Esophagus squamous epithelium (tissue), 5 donors: Measurements from ENCODE around the gene TMEM40. TPM values are rescaled to one million over a fixed set of nuclear protein-coding genes. Genes with fewer than 3 reads are reported as not detected.
"Not testable (repeated sequence)": the region's sequence is repeated elsewhere in the genome, so short reads cannot be mapped to it uniquely, and the experiment has no call there.

Experiments
- DNase-seq: peaks from one replicate; lab custom pipeline; 2025; lab: John Stamatoyannopoulos, UW
- H3K27ac ChIP-seq, 4 donors: fragments of 200-600 bp; sonication (generic); one replicate each; pipeline ENCODE4 v1.5.1; 2016 to 2019; ENCODE audit warnings: mild to moderate bottlenecking in 1 of 4
- H3K27me3 ChIP-seq, 4 donors: fragments of 200-600 bp; sonication (generic); 1 replicate in 3 of 4; 2 replicates in 1 of 4; pipeline versions ENCODE4 v1.5.1 to v1.6.0; 2017 to 2021; ENCODE audit warnings: antibody characterized with exemption in 1 of 4
- H3K36me3 ChIP-seq, 3 donors: fragments of 200-600 bp; sonication (generic); one replicate each; pipeline ENCODE4 v1.5.1; 2016 to 2019
- H3K4me1 ChIP-seq, 3 donors: fragments of 200-600 bp; sonication (generic); one replicate each; pipeline ENCODE4 v1.5.1; 2017 to 2019
- H3K4me3 ChIP-seq, 4 donors: fragments of 200-600 bp; sonication (generic); 1 replicate in 3 of 4; 2 replicates in 1 of 4; pipeline ENCODE4 v1.5.1; 2016 to 2019; ENCODE audit warnings: mild to moderate bottlenecking in 2 of 4, moderate library complexity in 1 of 4
- H3K9me3 ChIP-seq, 3 donors: fragments of 200-600 bp; sonication (generic); one replicate each; pipeline ENCODE4 v1.5.1; 2016 to 2019
- POLR2A ChIP-seq, 4 donors: fragments of 450-650 bp; IDR thresholded peaks; one replicate each; pipeline ENCODE4 v1.6.1; 2017; ENCODE audit warnings: antibody characterized with exemption in 4 of 4, mild to moderate bottlenecking in 4 of 4, moderate library complexity in 3 of 4
- WGBS, 2 donors: methylation state at CpG; one replicate each; pipeline ENCODE4 v1.1.5; 2018; 5-methylcytosine and 5-hydroxymethylcytosine counted together
- intact Hi-C: fragments of 100-400 bp; cut with DNase I; formaldehyde crosslinking; loops from one replicate; pipeline ENCODE4 v1.15.0; 2022
- total RNA-seq, 4 donors: library from RNA; depleted of rRNA; stranded (reverse); fragments of >200 nt; gene quantifications; one replicate each; pipeline ENCODE4 v1.1.0, GENCODE V29; 2016
- TF ChIP-seq, protein P1 (sequence below), 6 experiments: fragments of 450-650 bp in 4 of 6; fragments of 200-600 bp in 2 of 6; sonication (generic) in 2 of 6; IDR thresholded peaks; one replicate each; pipeline ENCODE4 v1.5.1; 2016 to 2019; ENCODE audit warnings: antibody characterized with exemption in 6 of 6, mild to moderate bottlenecking in 4 of 6, moderate library complexity in 4 of 6
- donor health status: DM: yes; HTN: yes; CAD: no.

TMEM40 gene
- total RNA-seq, 4 donors from 2014 or later: 43.9 to 79.1 (median 53.4) TPM

DNA sequence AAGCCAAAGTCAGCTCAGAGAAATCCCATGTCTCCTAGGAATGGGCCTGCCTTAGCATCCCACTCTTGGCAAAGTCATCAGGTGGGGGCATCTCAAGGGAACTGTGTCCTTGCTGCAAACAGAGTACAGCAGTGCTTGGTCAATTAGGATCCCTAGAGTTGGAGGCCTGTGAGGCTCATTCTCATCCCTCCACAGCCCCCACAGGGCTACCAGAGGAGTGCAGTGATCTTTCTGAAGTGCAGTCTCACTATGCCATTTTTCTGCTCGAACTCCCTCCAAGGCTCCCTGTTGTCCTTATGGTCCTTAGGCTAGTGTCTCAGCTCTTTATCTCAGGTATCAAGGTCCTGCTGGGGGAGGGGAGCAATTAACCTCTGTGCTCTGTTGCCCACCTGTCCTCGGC is 31.1 kb downstream of the TMEM40 start:
- no peak for DNase-seq
- TF ChIP-seq POLR2A (IDR thresholded peaks at IDR 0.05): no peak
- TF ChIP-seq, protein P1, sequence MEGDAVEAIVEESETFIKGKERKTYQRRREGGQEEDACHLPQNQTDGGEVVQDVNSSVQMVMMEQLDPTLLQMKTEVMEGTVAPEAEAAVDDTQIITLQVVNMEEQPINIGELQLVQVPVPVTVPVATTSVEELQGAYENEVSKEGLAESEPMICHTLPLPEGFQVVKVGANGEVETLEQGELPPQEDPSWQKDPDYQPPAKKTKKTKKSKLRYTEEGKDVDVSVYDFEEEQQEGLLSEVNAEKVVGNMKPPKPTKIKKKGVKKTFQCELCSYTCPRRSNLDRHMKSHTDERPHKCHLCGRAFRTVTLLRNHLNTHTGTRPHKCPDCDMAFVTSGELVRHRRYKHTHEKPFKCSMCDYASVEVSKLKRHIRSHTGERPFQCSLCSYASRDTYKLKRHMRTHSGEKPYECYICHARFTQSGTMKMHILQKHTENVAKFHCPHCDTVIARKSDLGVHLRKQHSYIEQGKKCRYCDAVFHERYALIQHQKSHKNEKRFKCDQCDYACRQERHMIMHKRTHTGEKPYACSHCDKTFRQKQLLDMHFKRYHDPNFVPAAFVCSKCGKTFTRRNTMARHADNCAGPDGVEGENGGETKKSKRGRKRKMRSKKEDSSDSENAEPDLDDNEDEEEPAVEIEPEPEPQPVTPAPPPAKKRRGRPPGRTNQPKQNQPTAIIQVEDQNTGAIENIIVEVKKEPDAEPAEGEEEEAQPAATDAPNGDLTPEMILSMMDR (IDR thresholded peaks at IDR 0.05): no peak
- WGBS, 2 donors: 78 to 95% methylated on average over 1 to 2 of the region's 2 CpGs
- Histone ChIP-seq H3K27me3 (no peaks in the 10 kb centered on the region), H3K9me3 (no peaks in the 10 kb centered on the region), H3K27ac (no peak overlapping the region), H3K4me1 (peaks cover 0 to 7% (median 0%) of the 10 kb centered on the region in 3 donors), H3K4me3 (no peak overlapping the region), H3K36me3 (peaks cover 0 to 2% (median 0%) of the 10 kb centered on the region in 3 donors)
- intact Hi-C loops: no loop called here

DNA sequence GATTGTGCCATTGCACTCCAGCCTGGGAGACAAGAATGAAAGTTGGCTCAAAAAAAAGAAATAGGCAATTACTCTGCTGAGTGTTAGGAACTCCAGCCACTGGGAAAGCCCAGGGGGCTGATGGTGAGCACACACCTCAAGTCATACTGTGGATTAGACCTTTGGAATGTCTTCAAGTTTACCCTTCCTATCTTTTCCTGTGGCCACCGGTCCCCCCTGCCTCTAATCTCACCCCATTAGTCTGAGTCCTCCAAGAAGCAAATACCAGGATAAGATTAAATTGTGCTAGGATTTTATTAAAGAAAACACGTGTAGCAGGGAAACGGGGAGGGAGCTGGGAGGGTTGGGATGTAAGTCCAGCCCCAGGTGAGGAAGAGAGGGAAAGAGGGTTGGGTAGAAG is 31.6 kb downstream of the TMEM40 start:
- H3K27me3 ChIP-seq: no peaks in the 10 kb centered on the region
- 68 to 72% methylated on average over 3 of the region's 3 CpGs for WGBS, 2 donors
- intact Hi-C loops: no loop called here
- no peaks in the 10 kb centered on the region for H3K36me3 ChIP-seq
- H3K4me3 ChIP-seq: no peak overlapping the region
- H3K4me1 ChIP-seq: peaks cover 0 to 7% (median 0%) of the 10 kb centered on the region in 3 donors
- no peak for TF ChIP-seq POLR2A (IDR thresholded peaks at IDR 0.05)
- TF ChIP-seq, protein P1 (IDR thresholded peaks at IDR 0.05): no peak
- no peak overlapping the region for H3K27ac ChIP-seq
- no peak for DNase-seq
- no peaks in the 10 kb centered on the region for H3K9me3 ChIP-seq

DNA sequence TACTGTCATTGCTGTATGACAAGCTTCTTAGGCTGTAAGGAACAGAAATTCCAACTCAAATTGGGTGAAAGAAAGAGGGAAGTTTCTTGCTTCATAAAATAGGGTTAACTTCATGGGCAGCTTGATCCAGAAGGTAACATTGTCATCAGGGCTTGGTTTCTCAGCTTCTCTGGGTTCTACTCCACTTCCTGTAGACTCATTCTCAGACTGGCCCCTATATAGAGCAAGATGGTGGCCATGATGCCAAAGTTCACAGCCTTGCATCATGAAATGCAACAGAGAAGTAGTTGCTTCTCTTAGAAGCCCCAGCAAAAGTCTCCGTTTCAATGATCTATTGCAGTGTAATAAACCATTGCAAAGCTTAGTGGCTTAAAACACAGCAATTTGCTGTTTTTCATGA is 33.6 kb downstream of the TMEM40 start:
- intact Hi-C loops: no loop called here
- no peak for TF ChIP-seq POLR2A (IDR thresholded peaks at IDR 0.05)
- Histone ChIP-seq H3K9me3 (no peaks in the 10 kb centered on the region), H3K27ac (no peak overlapping the region), H3K36me3 (no peaks in the 10 kb centered on the region), H3K4me3 (no peak overlapping the region), H3K27me3 (no peaks in the 10 kb centered on the region), H3K4me1 (peaks cover 0 to 7% (median 0%) of the 10 kb centered on the region in 3 donors)
- no peak for DNase-seq
- WGBS, 2 donors: 57 to 82% methylated on average over 1 of the region's 1 CpG

DNA sequence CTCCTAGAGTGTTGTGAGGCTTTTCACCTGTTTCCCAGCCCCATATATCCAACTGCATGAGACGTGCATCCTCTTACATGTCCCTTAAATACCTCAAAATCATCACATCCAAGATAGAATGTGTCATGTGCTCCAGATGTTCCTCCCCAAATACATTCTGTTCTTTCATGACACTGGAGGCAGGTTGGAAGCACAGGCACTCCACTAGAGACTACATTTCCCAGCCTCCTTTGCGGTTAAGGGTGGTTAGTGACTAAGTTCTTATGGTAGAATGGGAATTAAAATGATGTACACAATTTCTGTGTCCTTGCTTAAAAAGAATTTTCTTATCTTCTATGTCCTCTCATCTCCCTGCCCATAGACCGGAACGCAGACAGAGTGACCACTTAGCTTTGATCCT is 34.3 kb downstream of the TMEM40 start:
- WGBS, 2 donors: 82 to 89% methylated on average over 4 of the region's 4 CpGs
- intact Hi-C loops: no loop called here
- no peak for DNase-seq
- Histone ChIP-seq H3K9me3 (no peaks in the 10 kb centered on the region), H3K27me3 (no peaks in the 10 kb centered on the region), H3K4me1 (peaks cover 0 to 12% (median 6%) of the 10 kb centered on the region in 3 donors), H3K27ac (no peak overlapping the region), H3K36me3 (no peaks in the 10 kb centered on the region), H3K4me3 (no peak overlapping the region)
- TF ChIP-seq, protein P1 (IDR thresholded peaks at IDR 0.05): no peak
- no peak for TF ChIP-seq POLR2A (IDR thresholded peaks at IDR 0.05)

DNA sequence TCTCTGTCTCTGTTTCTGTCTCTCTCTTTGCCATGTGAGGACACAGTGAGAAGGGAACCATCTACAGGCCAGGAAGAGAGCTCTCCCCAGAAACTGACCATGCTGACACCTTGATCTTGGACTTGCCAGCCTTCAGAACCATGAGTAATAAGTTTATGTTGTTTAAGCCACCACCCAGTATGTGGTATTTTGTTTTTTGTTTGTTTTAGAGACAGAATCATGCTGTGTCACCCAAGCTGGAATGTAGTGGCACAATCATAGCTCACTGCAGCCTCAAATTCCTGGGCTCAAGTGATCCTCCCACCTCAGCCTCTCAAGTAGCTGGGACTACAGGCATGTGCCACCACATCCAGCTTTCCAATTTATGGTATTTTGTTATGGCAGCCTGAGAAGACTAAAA is 35.7 kb downstream of the TMEM40 start:
- H3K9me3 ChIP-seq, H3K27ac ChIP-seq, intact Hi-C loops, H3K36me3 ChIP-seq, DNase-seq, H3K4me3 ChIP-seq, H3K27me3 ChIP-seq: not testable (repeated sequence)
- H3K4me1 ChIP-seq: peaks cover 0 to 13% (median 10%) of the 10 kb centered on the region in 3 donors

DNA sequence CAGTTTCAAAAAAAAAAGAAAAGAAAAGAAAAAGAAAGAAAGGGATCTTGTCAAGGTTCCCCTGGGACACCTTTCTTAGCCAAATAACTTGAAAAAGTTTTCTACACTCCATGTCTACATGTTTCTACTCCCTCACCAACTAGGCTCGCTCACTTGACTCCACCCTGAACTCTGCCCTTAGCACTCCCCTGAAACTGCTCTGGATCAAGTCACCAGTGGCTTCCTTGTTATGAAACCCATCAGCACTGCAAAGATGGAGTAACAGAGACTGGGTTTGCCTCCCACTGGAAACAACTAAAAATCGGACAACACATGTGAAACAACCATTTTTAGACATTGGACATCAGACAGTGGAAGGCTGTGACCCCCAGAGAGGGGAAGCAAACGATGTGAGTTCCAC is 36.8 kb downstream of the TMEM40 start:
- TF ChIP-seq, protein P1 (IDR thresholded peaks at IDR 0.05): no peak
- no peak for TF ChIP-seq POLR2A (IDR thresholded peaks at IDR 0.05)
- DNase-seq: no peak
- Histone ChIP-seq H3K27ac (no peak overlapping the region), H3K4me1 (peaks cover 0 to 13% (median 10%) of the 10 kb centered on the region in 3 donors), H3K36me3 (no peaks in the 10 kb centered on the region), H3K9me3 (no peaks in the 10 kb centered on the region), H3K27me3 (no peaks in the 10 kb centered on the region), H3K4me3 (no peak overlapping the region)
- WGBS, 2 donors: 61 to 63% methylated on average over 3 of the region's 3 CpGs
- intact Hi-C loops: no loop called here
